Trophoblast cell (in vitro differentiated cells and primary cell): ENCODE measurements around the gene S100A8.
A peak's percentile ranks its signal among the peaks of the same experiment; 100 is the strongest.

Source experiments
- DNase-seq, 2 donors: peaks; one replicate each; pipeline ENCODE4 v3.0.0-alpha.2; 2016
- H2AFZ ChIP-seq: 2 replicates; pipeline ENCODE4 v1.6.1; 2013; ENCODE audit warnings: low read length, moderate library complexity, mild to moderate bottlenecking; ENCODE audit not compliant: insufficient read depth, poor library complexity
- H2AK5ac ChIP-seq: 2 replicates; pipeline ENCODE4 v1.6.1; 2013; ENCODE audit warnings: mild to moderate bottlenecking, low read length
- H2BK120ac ChIP-seq: 2 replicates; pipeline ENCODE4 v1.6.1; 2013; ENCODE audit warnings: low read length, mild to moderate bottlenecking, moderate library complexity; ENCODE audit not compliant: insufficient read depth, poor library complexity
- H2BK12ac ChIP-seq: 2 replicates; pipeline ENCODE4 v1.6.1; 2013; ENCODE audit warnings: mild to moderate bottlenecking, low read length, moderate library complexity
- H2BK5ac ChIP-seq: 2 replicates; pipeline ENCODE4 v1.6.1; 2013; ENCODE audit warnings: low read length, low read depth, moderate library complexity, mild to moderate bottlenecking; ENCODE audit not compliant: poor library complexity
- H3K14ac ChIP-seq: 2 replicates; pipeline ENCODE4 v1.6.1; 2013; ENCODE audit warnings: mild to moderate bottlenecking, low read length
- H3K18ac ChIP-seq: 2 replicates; pipeline ENCODE4 v1.6.1; 2013; ENCODE audit warnings: mild to moderate bottlenecking, low read length
- H3K23ac ChIP-seq: 2 replicates; pipeline ENCODE4 v1.6.1; 2013; ENCODE audit warnings: low read length
- H3K27ac ChIP-seq: 2 replicates; pipeline ENCODE4 v1.5.1; 2013; ENCODE audit warnings: low read depth, mild to moderate bottlenecking, inconsistent platforms, low read length, moderate library complexity
- H3K27me3 ChIP-seq: 2 replicates; pipeline ENCODE4 v1.6.1; 2013; ENCODE audit warnings: inconsistent platforms, mild to moderate bottlenecking, low read length, moderate library complexity; ENCODE audit not compliant: insufficient read depth
- H3K36me3 ChIP-seq, 2 experiments: 1 replicate in 1 of 2; 2 replicates in 1 of 2; pipeline ENCODE4 v1.6.1; 2013; ENCODE audit warnings: low read length in 2 of 2, mild to moderate bottlenecking in 2 of 2, moderate library complexity in 1 of 2; ENCODE audit not compliant: insufficient read depth in 2 of 2, control insufficient read depth in 1 of 2
- H3K4ac ChIP-seq: 2 replicates; pipeline ENCODE4 v1.6.1; 2013; ENCODE audit warnings: low read depth, mild to moderate bottlenecking, low read length, moderate library complexity
- H3K4me1 ChIP-seq, 2 experiments: 1 replicate in 1 of 2; 2 replicates in 1 of 2; pipeline ENCODE4 v1.6.1; 2013; ENCODE audit warnings: low read length in 2 of 2, mild to moderate bottlenecking in 2 of 2, moderate library complexity in 1 of 2; ENCODE audit not compliant: insufficient read depth in 2 of 2, control insufficient read depth in 1 of 2
- H3K4me2 ChIP-seq: 2 replicates; pipeline ENCODE4 v1.6.1; 2013; ENCODE audit warnings: inconsistent platforms, mild to moderate bottlenecking, low read length, moderate library complexity
- H3K4me3 ChIP-seq: 2 replicates; pipeline ENCODE4 v1.5.1; 2013; ENCODE audit warnings: mild to moderate bottlenecking, low read depth, low read length, inconsistent platforms
- H3K79me1 ChIP-seq: one replicate; pipeline ENCODE4 v1.6.1; 2013; ENCODE audit warnings: low read length
- H3K79me2 ChIP-seq: 2 replicates; pipeline ENCODE4 v1.6.1; 2013; ENCODE audit warnings: low read length, mild to moderate bottlenecking; ENCODE audit not compliant: control insufficient read depth, insufficient read depth, poor library complexity
- H3K9ac ChIP-seq: 2 replicates; pipeline ENCODE4 v1.6.1; 2013; ENCODE audit warnings: mild to moderate bottlenecking, low read length
- H3K9me3 ChIP-seq: 2 replicates; pipeline ENCODE4 v1.6.1; 2013; ENCODE audit warnings: low read depth, mild to moderate bottlenecking, control low read depth, inconsistent platforms, low read length; ENCODE audit not compliant: insufficient read depth
- H4K12ac ChIP-seq: 2 replicates; pipeline ENCODE4 v1.6.1; 2013; ENCODE audit warnings: low read depth, mild to moderate bottlenecking, low read length, moderate library complexity
- H4K8ac ChIP-seq: 2 replicates; pipeline ENCODE4 v1.6.1; 2013; ENCODE audit warnings: low read depth, mild to moderate bottlenecking, low read length, moderate library complexity
- H4K91ac ChIP-seq: one replicate; pipeline ENCODE4 v1.6.1; 2013; ENCODE audit warnings: low read depth, mild to moderate bottlenecking, low read length, moderate library complexity
- whole genome bisulfite sequencing: extraction: QIAGEN DNeasy Blood & Tissue Kit; methylation state at CpG from one replicate; pipeline ENCODE4 v1.1.7; 2013; ENCODE audit warnings: missing lambda C conversion rate; ENCODE audit not compliant: insufficient read length, insufficient coverage; ENCODE audit errors: extremely low coverage; 5-methylcytosine and 5-hydroxymethylcytosine counted together

S100A8 gene

DNA sequence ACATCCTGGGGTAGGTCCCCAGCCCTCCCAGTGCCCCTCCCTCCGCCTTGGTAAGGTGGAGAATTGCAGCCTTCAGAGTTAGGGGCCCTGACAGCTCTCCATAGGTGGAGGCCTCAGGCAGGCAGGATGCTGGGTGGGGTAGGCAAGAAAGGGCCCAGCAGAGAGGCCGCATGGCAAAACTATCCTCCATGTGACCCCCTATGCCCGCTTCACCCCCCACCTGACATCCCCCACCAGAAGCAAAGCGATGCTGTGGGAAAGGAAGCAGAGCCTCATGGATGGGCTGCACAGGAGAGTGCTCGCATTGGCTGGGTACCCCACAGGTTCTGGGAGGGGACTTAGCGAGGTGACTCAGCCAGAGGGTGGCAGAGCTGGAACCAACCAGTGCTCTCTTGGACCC is 31.6 kb downstream of the S100A8 start:
- no peak overlapping the region for H2BK120ac ChIP-seq
- H3K79me2 ChIP-seq: no peaks in the 10 kb centered on the region
- H3K4ac ChIP-seq: no peak overlapping the region
- H3K36me3 ChIP-seq: no peaks in the 10 kb centered on the region
- no peak overlapping the region for H3K4me2 ChIP-seq
- no peak overlapping the region for H3K18ac ChIP-seq
- H4K91ac ChIP-seq: no peak overlapping the region
- H3K9ac ChIP-seq: no peak overlapping the region
- no peak overlapping the region for H2AK5ac ChIP-seq
- no peak overlapping the region for H4K12ac ChIP-seq
- H3K4me1 ChIP-seq: peaks cover 10 to 15% of the 10 kb centered on the region in 2 experiments
- whole genome bisulfite sequencing: no CpG with 5 or more reads among the region's 6 CpGs
- H3K14ac ChIP-seq: no peak overlapping the region
- H2BK12ac ChIP-seq: no peak overlapping the region
- H3K79me1 ChIP-seq: no peaks in the 10 kb centered on the region
- no peak overlapping the region for H3K4me3 ChIP-seq
- no peaks in the 10 kb centered on the region for H3K27me3 ChIP-seq
- no peak overlapping the region for H2AFZ ChIP-seq
- no peak overlapping the region for H2BK5ac ChIP-seq
- no peak overlapping the region for H3K23ac ChIP-seq
- H3K9me3 ChIP-seq: no peaks in the 10 kb centered on the region
- no peak overlapping the region for H3K27ac ChIP-seq
- no peak overlapping the region for H4K8ac ChIP-seq
- no peak for DNase-seq

DNA sequence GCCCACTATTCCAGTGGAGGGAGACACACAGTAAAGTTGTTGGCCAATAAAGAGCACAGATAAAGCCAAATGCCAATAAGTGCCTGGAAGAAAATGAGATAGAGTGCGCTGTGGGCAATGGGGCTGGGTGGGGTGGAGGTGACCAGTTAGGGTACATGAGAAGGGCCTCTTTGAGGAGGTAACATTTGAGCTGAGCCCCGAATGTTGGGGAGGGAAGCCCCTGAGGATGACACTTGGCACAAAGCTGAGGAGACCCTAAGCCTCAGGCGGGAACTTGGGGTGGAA is 32.2 kb downstream of the S100A8 start:
- no peaks in the 10 kb centered on the region for H3K79me2 ChIP-seq
- H3K27me3 ChIP-seq: no peaks in the 10 kb centered on the region
- no peak overlapping the region for H2BK120ac ChIP-seq
- H4K91ac ChIP-seq: no peak overlapping the region
- H2BK5ac ChIP-seq: no peak overlapping the region
- H3K23ac ChIP-seq: no peak overlapping the region
- H3K14ac ChIP-seq: no peak overlapping the region
- no CpG with 5 or more reads among the region's 3 CpGs for WGBS
- H3K9ac ChIP-seq: no peak overlapping the region
- H3K4ac ChIP-seq: no peak overlapping the region
- H3K79me1 ChIP-seq: no peaks in the 10 kb centered on the region
- H2AFZ ChIP-seq: no peak overlapping the region
- no peak overlapping the region for H4K12ac ChIP-seq
- no peaks in the 10 kb centered on the region for H3K9me3 ChIP-seq
- H2BK12ac ChIP-seq: no peak overlapping the region
- no peak overlapping the region for H2AK5ac ChIP-seq
- H3K27ac ChIP-seq: no peak overlapping the region
- H3K4me2 ChIP-seq: no peak overlapping the region
- H3K36me3 ChIP-seq: no peaks in the 10 kb centered on the region
- H3K4me1 ChIP-seq: peaks cover 8 to 11% of the 10 kb centered on the region in 2 experiments
- H4K8ac ChIP-seq: no peak overlapping the region
- no peak for DNase-seq
- H3K4me3 ChIP-seq: no peak overlapping the region
- H3K18ac ChIP-seq: no peak overlapping the region

DNA sequence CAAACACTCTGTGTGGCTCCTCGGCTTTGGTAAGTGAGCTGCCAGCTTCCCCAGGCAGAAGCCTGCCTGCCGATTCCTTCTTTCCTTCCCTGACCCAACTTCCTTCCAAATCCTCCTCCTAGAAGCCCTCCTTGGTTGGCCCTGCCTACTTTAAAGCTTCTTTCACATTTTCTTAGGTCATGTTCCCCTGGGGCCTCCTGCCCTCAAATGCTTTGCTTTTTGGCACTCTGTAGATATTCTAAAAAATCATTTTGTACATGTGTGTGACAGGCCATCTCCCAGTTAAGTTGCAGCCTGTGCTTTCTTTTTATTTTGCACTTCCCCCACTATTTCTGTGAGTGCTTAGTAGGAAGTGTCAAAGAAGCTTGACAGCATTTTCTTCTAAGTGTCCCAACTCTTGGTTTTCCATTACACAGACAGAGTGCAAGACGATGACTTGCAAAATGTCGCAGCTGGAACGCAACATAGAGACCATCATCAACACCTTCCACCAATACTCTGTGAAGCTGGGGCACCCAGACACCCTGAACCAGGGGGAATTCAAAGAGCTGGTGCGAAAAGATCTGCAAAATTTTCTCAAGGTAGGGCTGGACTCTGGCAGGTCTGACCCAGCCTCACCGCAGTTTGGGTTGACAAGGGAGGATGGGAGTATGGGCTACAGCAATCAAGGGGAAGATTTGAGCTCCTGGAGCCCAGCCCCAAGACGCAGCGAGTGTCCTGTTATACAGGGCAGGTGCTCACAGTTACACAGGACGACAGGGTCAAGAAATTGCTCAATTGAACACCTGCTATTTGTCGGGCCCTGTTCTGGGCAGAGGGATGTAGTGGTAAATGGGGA is 32.8 kb downstream of the S100A8 start, which contains the start of gene S100A9:
Gene S100A9, plus strand, starts transcription at position 2 of the 838 bp plus-strand sequence. Its CDS starts 430 bp downstream, at position 432.
- Histone ChIP-seq H3K79me1 (no peaks in the 10 kb centered on the region), H4K8ac (no peak within 1 kb of the TSS), H3K36me3 (no peaks in the 10 kb centered on the region), H3K18ac (no peak within 1 kb of the TSS), H3K4me1 (peaks cover 5 to 7% of the 10 kb centered on the region in 2 experiments), H3K79me2 (no peaks in the 10 kb centered on the region), H3K27ac (no peak within 1 kb of the TSS), H3K4ac (no peak within 1 kb of the TSS), H3K9ac (no peak within 1 kb of the TSS), H2AK5ac (no peak within 1 kb of the TSS), H4K12ac (no peak within 1 kb of the TSS), H2AFZ (no peak within 1 kb of the TSS), H2BK12ac (peak within 1 kb of the TSS; percentile 2), H2BK5ac (no peak within 1 kb of the TSS), H4K91ac (peak within 1 kb of the TSS; percentile 10), H3K27me3 (no peaks in the 10 kb centered on the region), H3K4me2 (no peak within 1 kb of the TSS), H3K14ac (no peak within 1 kb of the TSS), H2BK120ac (no peak within 1 kb of the TSS), H3K9me3 (no peaks in the 10 kb centered on the region), H3K4me3 (no peak within 1 kb of the TSS), H3K23ac (no peak within 1 kb of the TSS)
- no peak for DNase-seq
- no CpG with 5 or more reads among the region's 11 CpGs for WGBS

DNA sequence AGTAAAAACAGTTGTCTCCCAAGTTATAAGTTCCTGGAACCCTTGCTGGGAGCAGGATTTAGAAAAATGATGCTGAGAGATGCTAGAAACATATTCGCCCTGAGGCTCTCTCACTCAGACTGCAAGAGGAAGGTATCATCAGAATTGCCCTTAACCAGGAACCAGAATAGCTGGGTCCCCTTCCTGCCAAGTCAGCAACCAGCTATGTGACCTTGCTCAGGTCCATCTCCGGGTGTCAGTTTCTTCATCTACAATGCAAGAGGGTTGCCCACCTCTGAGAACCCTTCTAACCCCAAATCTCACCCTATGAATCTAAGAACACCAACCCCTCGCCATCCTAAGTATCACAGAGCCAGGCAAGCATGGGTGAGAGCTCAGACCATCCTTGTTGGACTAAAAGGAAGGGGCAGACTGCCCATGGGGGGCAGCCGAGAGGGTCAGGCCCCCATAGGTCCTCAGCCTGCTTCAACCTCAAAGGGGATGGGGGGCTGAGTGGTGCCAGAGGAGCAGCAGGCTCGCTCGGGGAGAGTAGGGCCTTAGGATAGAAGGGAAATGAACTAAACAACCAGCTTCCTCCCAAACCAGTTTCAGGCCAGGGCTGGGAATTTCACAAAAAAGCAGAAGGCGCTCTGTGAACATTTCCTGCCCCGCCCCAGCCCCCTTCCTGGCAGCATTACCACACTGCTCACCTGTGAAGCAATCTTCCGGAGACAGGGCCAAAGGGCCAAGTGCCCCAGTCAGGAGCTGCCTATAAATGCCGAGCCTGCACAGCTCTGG is 33.6 kb downstream of the S100A8 start:
- H3K4me1 ChIP-seq: peaks cover 5 to 7% of the 10 kb centered on the region in 2 experiments
- no peak overlapping the region for H3K4me3 ChIP-seq
- H3K27ac ChIP-seq: no peak overlapping the region
- H3K4me2 ChIP-seq: no peak overlapping the region
- WGBS: no CpG with 5 or more reads among the region's 10 CpGs
- no peak overlapping the region for H2BK5ac ChIP-seq
- H2BK120ac ChIP-seq: no peak overlapping the region
- H3K18ac ChIP-seq: no peak overlapping the region
- DNase-seq: peak; percentile 88 to 90
- peak overlapping the region; percentile 2 for H2BK12ac ChIP-seq
- no peak overlapping the region for H3K4ac ChIP-seq
- no peak overlapping the region for H4K12ac ChIP-seq
- H4K91ac ChIP-seq: peak overlapping the region; percentile 4
- no peaks in the 10 kb centered on the region for H3K27me3 ChIP-seq
- no peak overlapping the region for H3K23ac ChIP-seq
- H3K79me1 ChIP-seq: no peaks in the 10 kb centered on the region
- H3K14ac ChIP-seq: no peak overlapping the region
- H2AK5ac ChIP-seq: no peak overlapping the region
- no peaks in the 10 kb centered on the region for H3K36me3 ChIP-seq
- H3K9ac ChIP-seq: no peak overlapping the region
- no peaks in the 10 kb centered on the region for H3K9me3 ChIP-seq
- H3K79me2 ChIP-seq: no peaks in the 10 kb centered on the region
- no peak overlapping the region for H2AFZ ChIP-seq
- H4K8ac ChIP-seq: no peak overlapping the region
